ENCODE data around the gene HSD17B2.

Gene HSD17B2

DNA sequence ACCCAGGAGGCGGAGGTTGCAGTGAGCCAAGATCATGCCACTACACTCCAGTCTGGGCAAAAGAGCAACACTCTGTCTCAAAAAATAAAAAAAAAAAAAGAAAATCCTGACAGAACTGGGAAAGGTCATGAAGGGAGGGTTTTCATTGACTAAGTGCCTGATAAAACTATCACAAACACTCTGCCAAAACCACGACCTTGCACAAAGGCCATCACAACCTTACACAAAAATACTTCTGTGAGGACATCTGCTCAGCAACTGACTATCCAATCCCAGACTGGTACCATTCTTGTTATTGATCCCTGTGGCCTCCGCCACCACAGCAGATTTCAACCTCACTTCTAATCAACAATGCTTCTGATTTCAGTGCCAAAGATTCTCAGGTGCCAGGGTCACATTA lies 94.8 kb downstream of the HSD17B2 start:
- no peak for TF ChIP-seq YY1 (IDR thresholded peaks at IDR 0.05; ENCODE audit: low read depth)
- TF ChIP-seq TEAD4 (IDR thresholded peaks at IDR 0.05), result no peak
- TF ChIP-seq FOXM1 (IDR thresholded peaks at IDR 0.05; ENCODE audit: borderline replicate concordance, low read depth), result no peak
- TF ChIP-seq RAD21 (IDR thresholded peaks at IDR 0.05; ENCODE audit: low read depth), result no peak
- TF ChIP-seq, protein P1, sequence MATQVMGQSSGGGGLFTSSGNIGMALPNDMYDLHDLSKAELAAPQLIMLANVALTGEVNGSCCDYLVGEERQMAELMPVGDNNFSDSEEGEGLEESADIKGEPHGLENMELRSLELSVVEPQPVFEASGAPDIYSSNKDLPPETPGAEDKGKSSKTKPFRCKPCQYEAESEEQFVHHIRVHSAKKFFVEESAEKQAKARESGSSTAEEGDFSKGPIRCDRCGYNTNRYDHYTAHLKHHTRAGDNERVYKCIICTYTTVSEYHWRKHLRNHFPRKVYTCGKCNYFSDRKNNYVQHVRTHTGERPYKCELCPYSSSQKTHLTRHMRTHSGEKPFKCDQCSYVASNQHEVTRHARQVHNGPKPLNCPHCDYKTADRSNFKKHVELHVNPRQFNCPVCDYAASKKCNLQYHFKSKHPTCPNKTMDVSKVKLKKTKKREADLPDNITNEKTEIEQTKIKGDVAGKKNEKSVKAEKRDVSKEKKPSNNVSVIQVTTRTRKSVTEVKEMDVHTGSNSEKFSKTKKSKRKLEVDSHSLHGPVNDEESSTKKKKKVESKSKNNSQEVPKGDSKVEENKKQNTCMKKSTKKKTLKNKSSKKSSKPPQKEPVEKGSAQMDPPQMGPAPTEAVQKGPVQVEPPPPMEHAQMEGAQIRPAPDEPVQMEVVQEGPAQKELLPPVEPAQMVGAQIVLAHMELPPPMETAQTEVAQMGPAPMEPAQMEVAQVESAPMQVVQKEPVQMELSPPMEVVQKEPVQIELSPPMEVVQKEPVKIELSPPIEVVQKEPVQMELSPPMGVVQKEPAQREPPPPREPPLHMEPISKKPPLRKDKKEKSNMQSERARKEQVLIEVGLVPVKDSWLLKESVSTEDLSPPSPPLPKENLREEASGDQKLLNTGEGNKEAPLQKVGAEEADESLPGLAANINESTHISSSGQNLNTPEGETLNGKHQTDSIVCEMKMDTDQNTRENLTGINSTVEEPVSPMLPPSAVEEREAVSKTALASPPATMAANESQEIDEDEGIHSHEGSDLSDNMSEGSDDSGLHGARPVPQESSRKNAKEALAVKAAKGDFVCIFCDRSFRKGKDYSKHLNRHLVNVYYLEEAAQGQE (IDR thresholded peaks at IDR 0.05; ENCODE audit: low read depth), result no peak
- no peak for TF ChIP-seq EGR1 (IDR thresholded peaks at IDR 0.05)
- TF ChIP-seq, protein P2, sequence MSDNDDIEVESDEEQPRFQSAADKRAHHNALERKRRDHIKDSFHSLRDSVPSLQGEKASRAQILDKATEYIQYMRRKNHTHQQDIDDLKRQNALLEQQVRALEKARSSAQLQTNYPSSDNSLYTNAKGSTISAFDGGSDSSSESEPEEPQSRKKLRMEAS (IDR thresholded peaks at IDR 0.05), result no peak
- TF ChIP-seq CREB1 (IDR thresholded peaks at IDR 0.05; ENCODE audit: low read depth), result no peak
- no peak for TF ChIP-seq TCF12 (IDR thresholded peaks at IDR 0.05; ENCODE audit: low read depth)
- TF ChIP-seq TAF1 (IDR thresholded peaks at IDR 0.05; ENCODE audit: low read depth), result no peak
- no peak for TF ChIP-seq EP300 (IDR thresholded peaks at IDR 0.05; ENCODE audit: borderline replicate concordance)
- no peak for TF ChIP-seq NFIC (IDR thresholded peaks at IDR 0.05)
- TF ChIP-seq CEBPB (IDR thresholded peaks at IDR 0.05), result no peak
- TF ChIP-seq ZBTB7A (IDR thresholded peaks at IDR 0.05; ENCODE audit: low read depth), result no peak
- TF ChIP-seq, protein P3, sequence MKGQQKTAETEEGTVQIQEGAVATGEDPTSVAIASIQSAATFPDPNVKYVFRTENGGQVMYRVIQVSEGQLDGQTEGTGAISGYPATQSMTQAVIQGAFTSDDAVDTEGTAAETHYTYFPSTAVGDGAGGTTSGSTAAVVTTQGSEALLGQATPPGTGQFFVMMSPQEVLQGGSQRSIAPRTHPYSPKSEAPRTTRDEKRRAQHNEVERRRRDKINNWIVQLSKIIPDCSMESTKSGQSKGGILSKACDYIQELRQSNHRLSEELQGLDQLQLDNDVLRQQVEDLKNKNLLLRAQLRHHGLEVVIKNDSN (IDR thresholded peaks at IDR 0.05), result no peak

DNA sequence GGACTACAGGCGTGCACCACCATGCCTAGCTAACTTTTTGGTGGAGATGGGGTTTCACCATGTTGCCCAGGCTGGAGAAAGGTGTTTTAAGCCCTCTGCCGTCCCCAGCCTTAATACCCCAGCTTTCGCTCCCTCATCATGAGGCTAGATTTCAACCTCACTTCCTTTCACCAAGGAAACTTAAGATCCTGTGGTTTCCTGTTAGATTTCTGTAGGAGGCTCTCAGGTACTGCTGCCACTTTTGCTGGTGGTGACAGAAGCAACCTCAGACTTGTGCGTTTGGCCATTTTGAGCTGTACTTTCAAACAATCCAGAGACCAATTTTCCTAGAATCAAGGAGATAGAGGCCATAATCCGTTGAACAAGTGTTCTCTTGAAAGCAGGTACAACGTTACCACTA lies 98.7 kb downstream of the HSD17B2 start:
- no peak for TF ChIP-seq TCF12 (IDR thresholded peaks at IDR 0.05; ENCODE audit: low read depth)
- no peak for TF ChIP-seq CREB1 (IDR thresholded peaks at IDR 0.05; ENCODE audit: low read depth)
- no peak for TF ChIP-seq ZBTB7A (IDR thresholded peaks at IDR 0.05; ENCODE audit: low read depth)
- no peak for TF ChIP-seq RAD21 (IDR thresholded peaks at IDR 0.05; ENCODE audit: low read depth)
- TF ChIP-seq, protein P1 (IDR thresholded peaks at IDR 0.05; ENCODE audit: low read depth), result no peak
- no peak for TF ChIP-seq FOXM1 (IDR thresholded peaks at IDR 0.05; ENCODE audit: borderline replicate concordance, low read depth)
- TF ChIP-seq, protein P3 (IDR thresholded peaks at IDR 0.05), result no peak
- TF ChIP-seq, protein P2 (IDR thresholded peaks at IDR 0.05), result no peak
- no peak for TF ChIP-seq EGR1 (IDR thresholded peaks at IDR 0.05)
- TF ChIP-seq CEBPB (IDR thresholded peaks at IDR 0.05), result no peak
- TF ChIP-seq TEAD4 (IDR thresholded peaks at IDR 0.05), result no peak
- TF ChIP-seq YY1 (IDR thresholded peaks at IDR 0.05; ENCODE audit: low read depth), result no peak
- no peak for TF ChIP-seq TAF1 (IDR thresholded peaks at IDR 0.05; ENCODE audit: low read depth)
- TF ChIP-seq EP300 (IDR thresholded peaks at IDR 0.05; ENCODE audit: borderline replicate concordance), result no peak
- TF ChIP-seq NFIC (IDR thresholded peaks at IDR 0.05), result no peak

DNA sequence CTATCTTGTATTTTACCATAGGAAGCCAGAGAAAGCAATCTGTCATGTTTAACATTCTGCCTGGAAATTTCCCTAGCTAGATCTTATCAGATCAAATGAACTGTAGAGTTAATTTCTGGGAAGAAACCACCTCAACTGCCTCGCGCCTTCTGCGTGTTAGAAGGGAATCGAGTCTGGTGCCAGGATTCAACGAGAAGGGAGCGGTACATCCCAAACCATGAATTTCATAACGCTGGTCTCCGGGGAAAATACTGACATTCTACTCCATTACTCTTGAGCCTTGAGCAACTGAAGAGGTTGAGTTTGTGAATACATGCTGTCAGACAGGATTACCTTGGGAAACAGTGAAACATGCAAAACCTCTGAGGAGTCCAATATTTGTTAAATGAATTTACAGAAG lies 99.8 kb downstream of the HSD17B2 start:
- TF ChIP-seq, protein P3 (IDR thresholded peaks at IDR 0.05), result no peak
- TF ChIP-seq EGR1 (IDR thresholded peaks at IDR 0.05) (no peak), FOXM1 (IDR thresholded peaks at IDR 0.05; ENCODE audit: borderline replicate concordance, low read depth) (no peak), TAF1 (IDR thresholded peaks at IDR 0.05; ENCODE audit: low read depth) (no peak), TCF12 (IDR thresholded peaks at IDR 0.05; ENCODE audit: low read depth) (no peak), CEBPB (IDR thresholded peaks at IDR 0.05) (no peak), YY1 (IDR thresholded peaks at IDR 0.05; ENCODE audit: low read depth) (no peak), NFIC (IDR thresholded peaks at IDR 0.05) (no peak), EP300 (IDR thresholded peaks at IDR 0.05; ENCODE audit: borderline replicate concordance) (no peak), TEAD4 (IDR thresholded peaks at IDR 0.05) (no peak), CREB1 (IDR thresholded peaks at IDR 0.05; ENCODE audit: low read depth) (no peak), ZBTB7A (IDR thresholded peaks at IDR 0.05; ENCODE audit: low read depth) (no peak), RAD21 (IDR thresholded peaks at IDR 0.05; ENCODE audit: low read depth) (no peak)
- TF ChIP-seq, protein P2 (IDR thresholded peaks at IDR 0.05), result no peak
- TF ChIP-seq, protein P1 (IDR thresholded peaks at IDR 0.05; ENCODE audit: low read depth), result no peak
